Stimulated activated CD4-positive, alpha-beta T cell treated with anti-CD3 and anti-CD28 coated beads, Interleukin-15, amount 100 ng/mL, for 48 hours (primary cell): ENCODE data around the gene LINGO4.
"Not testable (repeated sequence)": the region's sequence is repeated elsewhere in the genome, so short reads cannot be mapped to it uniquely, and the experiment has no call there.

ENCODE experiments used
- DNase-seq, 2 donors: peaks; one replicate each; pipeline ENCODE4 v3.0.0-alpha.2; 2020; ENCODE audit warnings: low read depth in 2 of 2

Gene LINGO4

GRCh38 chr1:151782026-151782425, 23.2 kb downstream of the LINGO4 start:
- DNase-seq: not testable (repeated sequence)

GRCh38 chr1:151780736-151781135, 24.5 kb downstream of the LINGO4 start:
- not testable (repeated sequence) for DNase-seq

GRCh38 chr1:151779852-151780251, 25.4 kb downstream of the LINGO4 start:
- DNase-seq: no peak

- no peak for DNase-seq
Measured at GRCh38 chr1:151777317-151777716, 27.9 kb downstream of the LINGO4 start.

- no peak for DNase-seq
Measured at GRCh38 chr1:151776665-151777062, 28.6 kb downstream of the LINGO4 start.

GRCh38 chr1:151775894-151776664, 29.1 kb downstream of the LINGO4 start:
- no peak for DNase-seq

- no peak for DNase-seq
Measured at GRCh38 chr1:151774256-151774922, 30.8 kb downstream of the LINGO4 start.

GRCh38 chr1:151773702-151774101, 31.5 kb downstream of the LINGO4 start:
- DNase-seq: no peak

GRCh38 chr1:151769270-151769669, 35.9 kb downstream of the LINGO4 start:
- not testable (repeated sequence) for DNase-seq

- DNase-seq: not testable (repeated sequence)
Measured at GRCh38 chr1:151768351-151769066, 36.7 kb downstream of the LINGO4 start.

- DNase-seq: no peak
Measured at GRCh38 chr1:151763990-151764389, 41.2 kb downstream of the LINGO4 start.

GRCh38 chr1:151762941-151763921, 42.0 kb downstream of the LINGO4 start, which contains the start of gene MRPL9:
MRPL9 (minus strand) TSS chr1:151763496; CDS start chr1:151763479, 17 bp downstream.
- DNase-seq: peak; percentile 81 to 84

GRCh38 chr1:151760597-151761385, 44.4 kb downstream of the LINGO4 start:
- no peak for DNase-seq

- no peak for DNase-seq
Measured at GRCh38 chr1:151759241-151759640, 46.0 kb downstream of the LINGO4 start.

- no peak for DNase-seq
Measured at GRCh38 chr1:151756291-151756690, 48.9 kb downstream of the LINGO4 start.
